MCF 10A (cell line): ENCODE measurements around the gene RTN4RL1. TPM values are rescaled to one million over a fixed set of nuclear protein-coding genes. Genes with fewer than 3 reads are reported as not detected.

Experiments used
- BruUV-seq: library from RNA; stranded (reverse); fragments of 400-500 nt; replicated peaks from 2 replicates; lab custom pipeline; 2021; lab: Mats Ljungman, UMichigan
- CTCF ChIA-PET: fragments of 300-600 bp; sonication (Branson Sonifier 250); formaldehyde crosslinking; extraction: SDS; loops from one replicate; lab custom pipeline; 2021; ENCODE audit warnings: antibody characterized with exemption, inconsistent platforms; lab: Yijun Ruan, JAX
- POLR2A ChIA-PET: fragments of 300-600, 350-650 bp; sonication (Branson Sonifier 250); formaldehyde crosslinking; extraction: SDS; loops from one replicate; lab custom pipeline; 2020; ENCODE audit warnings: antibody characterized with exemption, inconsistent platforms; lab: Yijun Ruan, JAX
- DNase-seq: peaks from one replicate; pipeline ENCODE4 v3.0.0-alpha.2; 2018; ENCODE audit not compliant: unreplicated experiment
- H3K27ac Mint-ChIP-seq: one replicate; pipeline ENCODE4 v1.8.0; 2022; ENCODE audit warnings: mild to moderate bottlenecking, low read depth, mixed read lengths; ENCODE audit not compliant: unreplicated experiment
- H3K27me3 Mint-ChIP-seq: one replicate; pipeline ENCODE4 v1.8.0; 2022; ENCODE audit warnings: mixed read lengths; ENCODE audit not compliant: insufficient read depth, unreplicated experiment
- H3K36me3 Mint-ChIP-seq: one replicate; pipeline ENCODE4 v1.8.0; 2022; ENCODE audit warnings: mild to moderate bottlenecking, moderate library complexity, mixed read lengths; ENCODE audit not compliant: insufficient read depth, unreplicated experiment
- H3K4me1 Mint-ChIP-seq: one replicate; pipeline ENCODE4 v1.8.0; 2022; ENCODE audit warnings: mixed read lengths; ENCODE audit not compliant: insufficient read depth, unreplicated experiment
- H3K4me3 Mint-ChIP-seq: one replicate; pipeline ENCODE4 v1.8.0; 2022; ENCODE audit warnings: mild to moderate bottlenecking, moderate library complexity, mixed read lengths; ENCODE audit not compliant: unreplicated experiment
- H3K9me3 Mint-ChIP-seq: one replicate; pipeline ENCODE4 v1.8.0; 2022; ENCODE audit warnings: mixed read lengths; ENCODE audit not compliant: unreplicated experiment
- intact Hi-C: fragments of 100-400 bp; cut with micrococcal nuclease; formaldehyde crosslinking; loops from 2 replicates; pipeline ENCODE4 v1.14.1; 2022
- total RNA-seq: library from RNA; stranded (reverse); gene quantifications from 2 replicates; pipeline ENCODE4 v1.2.3, GENCODE V29; 2022
- TF ChIP-seq, protein P1 (sequence below): fragments of 200-600 bp; IDR thresholded peaks from one replicate; pipeline ENCODE4 v1.8.0; 2022; ENCODE audit warnings: antibody characterized with exemption, mild to moderate bottlenecking; ENCODE audit not compliant: unreplicated experiment

RTN4RL1 gene
- total RNA-seq, 1 experiment from 2014 or later: 2.9 TPM

DNA sequence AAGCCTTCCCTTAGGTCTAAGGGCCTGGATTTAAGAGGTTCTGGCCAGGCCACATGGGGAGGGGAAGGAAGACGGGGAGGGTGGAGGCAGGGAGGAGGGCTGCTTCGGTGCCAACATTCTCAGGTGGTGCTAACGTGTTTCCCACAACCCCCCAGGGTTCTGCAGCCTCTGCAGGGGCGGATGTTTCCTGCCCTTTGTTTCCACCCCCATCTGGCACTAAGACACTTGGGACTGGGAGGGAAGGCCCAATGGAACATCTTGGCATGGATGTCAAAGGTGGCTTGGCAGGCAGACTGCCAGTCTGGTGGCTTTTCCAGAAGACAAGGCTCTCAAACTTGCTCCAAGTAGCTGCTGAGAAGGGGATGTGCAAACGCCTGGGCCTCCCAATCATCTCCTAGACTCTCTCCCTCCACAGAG, 42.5 kb upstream of the RTN4RL1 start:
- Mint-ChIP-seq H3K36me3 (peaks cover 18% of the 10 kb centered on the region), H3K27ac (no peak overlapping the region), H3K9me3 (no peaks in the 10 kb centered on the region), H3K4me3 (no peak overlapping the region), H3K27me3 (no peaks in the 10 kb centered on the region), H3K4me1 (no peaks in the 10 kb centered on the region)
- POLR2A ChIA-PET: no interaction called here
- intact Hi-C loops: no loop called here
- no TSS peak for BruUV-seq
- TF ChIP-seq, protein P1, sequence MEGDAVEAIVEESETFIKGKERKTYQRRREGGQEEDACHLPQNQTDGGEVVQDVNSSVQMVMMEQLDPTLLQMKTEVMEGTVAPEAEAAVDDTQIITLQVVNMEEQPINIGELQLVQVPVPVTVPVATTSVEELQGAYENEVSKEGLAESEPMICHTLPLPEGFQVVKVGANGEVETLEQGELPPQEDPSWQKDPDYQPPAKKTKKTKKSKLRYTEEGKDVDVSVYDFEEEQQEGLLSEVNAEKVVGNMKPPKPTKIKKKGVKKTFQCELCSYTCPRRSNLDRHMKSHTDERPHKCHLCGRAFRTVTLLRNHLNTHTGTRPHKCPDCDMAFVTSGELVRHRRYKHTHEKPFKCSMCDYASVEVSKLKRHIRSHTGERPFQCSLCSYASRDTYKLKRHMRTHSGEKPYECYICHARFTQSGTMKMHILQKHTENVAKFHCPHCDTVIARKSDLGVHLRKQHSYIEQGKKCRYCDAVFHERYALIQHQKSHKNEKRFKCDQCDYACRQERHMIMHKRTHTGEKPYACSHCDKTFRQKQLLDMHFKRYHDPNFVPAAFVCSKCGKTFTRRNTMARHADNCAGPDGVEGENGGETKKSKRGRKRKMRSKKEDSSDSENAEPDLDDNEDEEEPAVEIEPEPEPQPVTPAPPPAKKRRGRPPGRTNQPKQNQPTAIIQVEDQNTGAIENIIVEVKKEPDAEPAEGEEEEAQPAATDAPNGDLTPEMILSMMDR: no peak
- CTCF ChIA-PET: interaction anchor here (0.6 to 1.7 kb wide), 2 partner anchors 14 to 16 kb away, joined by 3 to 6 read pairs; no protein-coding TSS in a partner anchor
- DNase-seq: no peak

DNA sequence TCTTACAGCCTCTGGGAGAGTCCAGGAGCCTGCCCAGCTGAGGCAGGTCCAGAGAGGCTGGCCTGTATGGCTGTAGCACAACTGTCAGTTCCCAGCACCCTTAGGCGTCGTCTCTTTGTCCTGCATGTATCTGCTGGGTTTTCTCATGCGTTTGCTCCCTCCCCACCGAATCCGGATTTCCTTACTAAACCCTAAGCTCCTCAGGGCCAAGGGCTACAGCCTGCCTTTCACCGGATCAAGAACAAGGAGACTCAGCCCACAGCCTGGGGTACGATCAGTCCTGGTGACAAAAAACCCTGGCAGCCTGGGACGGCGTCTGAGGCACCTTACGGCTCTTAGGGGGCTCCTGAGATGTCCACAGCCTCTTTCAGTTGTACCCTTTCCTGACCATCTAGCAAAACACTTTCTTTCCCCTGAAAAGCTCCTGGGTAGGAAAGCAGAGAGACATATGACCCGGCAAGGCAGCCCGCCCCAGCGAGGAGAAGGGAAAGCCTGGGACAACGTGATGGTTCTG, 42.0 kb upstream of the RTN4RL1 start:
- ChIA-PET POLR2A (interaction anchor here (0.7 kb wide), 1 partner anchor 91 kb away, joined by 3 read pairs; no protein-coding TSS in a partner anchor), CTCF (interaction anchor here (0.6 kb wide), 1 partner anchor 176 kb away, joined by 3 read pairs; no protein-coding TSS in a partner anchor)
- H3K27me3 Mint-ChIP-seq: no peaks in the 10 kb centered on the region
- H3K4me1 Mint-ChIP-seq: no peaks in the 10 kb centered on the region
- H3K9me3 Mint-ChIP-seq: no peaks in the 10 kb centered on the region
- no TSS peak for BruUV-seq
- H3K4me3 Mint-ChIP-seq: no peak overlapping the region
- TF ChIP-seq, protein P1: no peak
- H3K36me3 Mint-ChIP-seq: peaks cover 18% of the 10 kb centered on the region
- H3K27ac Mint-ChIP-seq: no peak overlapping the region
- DNase-seq: no peak
- intact Hi-C loops: no loop called here

DNA sequence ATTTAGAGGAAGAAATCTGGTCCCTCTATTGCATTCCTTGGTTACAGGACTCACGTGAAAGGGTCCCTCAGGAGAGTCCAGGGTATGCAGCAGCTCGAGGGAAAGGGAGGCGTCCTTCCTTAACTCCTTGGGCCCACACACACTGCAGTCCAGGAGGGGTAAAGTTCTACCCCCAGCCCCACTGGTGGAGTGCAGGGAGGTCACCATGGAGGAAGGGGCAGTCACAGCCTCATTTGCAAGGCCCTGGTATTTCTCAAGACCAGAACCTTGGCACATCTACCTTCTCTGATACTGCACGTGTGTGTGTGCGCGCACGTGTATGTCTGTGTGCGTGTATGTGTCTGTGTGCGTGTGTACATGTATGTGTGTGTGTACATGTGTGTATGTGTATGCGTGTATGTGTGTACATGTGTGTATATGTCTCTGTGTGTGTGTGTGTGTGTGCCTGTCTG, 40.8 kb upstream of the RTN4RL1 start:
- BruUV-seq: no TSS peak
- TF ChIP-seq, protein P1: no peak
- no peak for DNase-seq
- Mint-ChIP-seq H3K27me3 (no peaks in the 10 kb centered on the region), H3K27ac (no peak overlapping the region), H3K4me3 (no peak overlapping the region), H3K36me3 (peaks cover 12% of the 10 kb centered on the region), H3K4me1 (no peaks in the 10 kb centered on the region), H3K9me3 (no peaks in the 10 kb centered on the region)
- intact Hi-C loops: no loop called here
- POLR2A ChIA-PET: no interaction called here
- CTCF ChIA-PET: interaction anchor here (0.5 to 2.8 kb wide), 5 partner anchors 11 to 1093 kb away, joined by 3 to 13 read pairs (median 5); partner anchors contain the start of gene HIC1

DNA sequence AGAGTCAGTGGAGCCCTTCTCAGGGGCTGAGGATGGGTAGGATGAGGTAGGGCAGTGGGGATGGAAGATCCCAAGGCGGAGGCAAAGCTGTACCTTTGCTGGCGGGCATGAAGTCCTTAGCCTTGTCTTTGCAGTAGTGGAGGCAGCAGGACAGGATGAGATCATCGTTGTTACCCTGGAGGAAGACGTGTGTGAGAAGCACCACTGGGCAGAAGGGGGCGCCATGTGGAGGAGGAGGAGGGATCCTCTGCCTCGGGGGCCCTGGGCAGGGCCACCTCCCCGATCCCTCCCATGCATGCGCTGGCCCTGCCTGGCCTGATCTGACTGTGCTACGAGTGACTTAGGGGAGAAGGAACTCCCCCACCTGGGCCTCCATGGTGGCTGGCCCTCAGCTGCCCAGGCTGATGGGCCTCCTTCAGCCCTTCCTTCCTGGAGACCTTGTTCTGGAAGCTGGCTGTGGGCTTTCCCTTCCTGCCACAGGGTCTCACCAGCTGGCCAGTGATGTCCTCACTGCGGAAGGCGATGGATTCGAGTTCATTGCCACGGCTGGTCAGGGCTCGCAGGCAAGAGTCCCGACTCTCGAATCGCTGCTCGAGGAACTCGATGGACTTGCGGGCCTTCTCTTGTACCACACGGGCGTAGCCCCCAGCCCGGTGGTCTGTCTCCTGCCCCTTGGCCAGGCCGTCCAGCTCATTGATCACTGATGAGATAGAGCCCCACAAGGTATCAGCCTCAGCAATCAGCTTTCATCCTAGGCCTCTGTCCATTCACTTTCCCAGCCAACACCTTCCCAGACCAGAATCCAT, 40.0 kb upstream of the RTN4RL1 start:
- no peaks in the 10 kb centered on the region for H3K27me3 Mint-ChIP-seq
- H3K4me1 Mint-ChIP-seq: no peaks in the 10 kb centered on the region
- no peak overlapping the region for H3K4me3 Mint-ChIP-seq
- no peaks in the 10 kb centered on the region for H3K9me3 Mint-ChIP-seq
- H3K27ac Mint-ChIP-seq: peak overlapping the region; percentile 61
- peak; percentile 46 for DNase-seq
- BruUV-seq: no TSS peak
- CTCF ChIA-PET: interaction anchor here (0.5 to 2.8 kb wide), 5 partner anchors 11 to 1092 kb away, joined by 3 to 13 read pairs (median 5); partner anchors contain the start of gene HIC1
- intact Hi-C loops: no loop called here
- H3K36me3 Mint-ChIP-seq: peaks cover 5% of the 10 kb centered on the region
- TF ChIP-seq, protein P1: peak; percentile 23
- POLR2A ChIA-PET: no interaction called here
